ENCODE results near the gene GPR18.

- TF ChIP-seq CTCF (IDR thresholded peaks at IDR 0.05) (no peak), POLR2A (IDR thresholded peaks at IDR 0.05) (no peak)
Observed at GRCh38 chr13:99218969-99219368, 39.2 kb downstream of the GPR18 start.
